GM13977 (cell line): ENCODE measurements around the gene BCAN.

Experiments used
- DNase-seq: peaks from one replicate; pipeline ENCODE4 v3.0.0; 2012; ENCODE audit warnings: low spot score
- CTCF ChIP-seq: IDR thresholded peaks from 2 replicates; pipeline ENCODE4 v1.5.1; 2012; ENCODE audit warnings: mild to moderate bottlenecking, control low read depth; ENCODE audit not compliant: insufficient read depth; ENCODE audit errors: extremely low read depth, missing control alignments
- in situ Hi-C: fragments of 300-500 bp; cut with MboI; formaldehyde crosslinking; loops from one replicate; pipeline ENCODE4 v1.12.0; 2022; ENCODE audit warnings: low sequenced_read_pairs, low pct_unique_long_range_greater_than_20kb, mixed read lengths, inconsistent platforms; ENCODE audit not compliant: unreplicated experiment

The BCAN gene

GRCh38 chr1:156664767-156665411 is 23.0 kb downstream of the BCAN start:
- no peak for TF ChIP-seq CTCF
- peak; percentile 80 for DNase-seq

GRCh38 chr1:156665539-156665938 is 23.6 kb downstream of the BCAN start:
- in situ Hi-C loops, result no loop called here
- DNase-seq, result no peak
- TF ChIP-seq CTCF, result no peak

More at GRCh38 chr1:156664767-156665411, 23.0 kb downstream of the BCAN start:
- in situ Hi-C loops, result no loop called here

GRCh38 chr1:156666862-156667609 is 25.1 kb downstream of the BCAN start:
- in situ Hi-C loops, result no loop called here
- no peak for TF ChIP-seq CTCF
- DNase-seq, result no peak

- in situ Hi-C loops, result no loop called here
- TF ChIP-seq CTCF, result no peak
These were observed 25.7 kb downstream of the BCAN start for GRCh38 chr1:156667610-156667967.

GRCh38 chr1:156667968-156668709 is 26.2 kb downstream of the BCAN start:
- in situ Hi-C loops, result no loop called here
- no peak for TF ChIP-seq CTCF
- no peak for DNase-seq

More at GRCh38 chr1:156667610-156667967, 25.7 kb downstream of the BCAN start:
- DNase-seq, result no peak

GRCh38 chr1:156668801-156669637 is 27.1 kb downstream of the BCAN start:
- in situ Hi-C loops, result no loop called here
- no peak for DNase-seq
- TF ChIP-seq CTCF, result no peak
